HG03039 (cell line): ENCODE results near the gene ZNF540.
"Not testable (repeated sequence)": the region's sequence is repeated elsewhere in the genome, so short reads cannot be mapped to it uniquely, and the experiment has no call there.

ENCODE experiments used
- ATAC-seq: cut with Tn5 transposase; IDR thresholded peaks from one replicate; pipeline ENCODE4 v1.9.1; 2021; ENCODE audit warnings: mild to moderate bottlenecking, moderate library complexity; ENCODE audit not compliant: unreplicated experiment

Gene ZNF540

GRCh38 chr19:37594304-37594981 lies at the start of gene ZNF540, which contains the start of gene ZNF571:
TSS of gene ZNF540 (plus strand) at chr19:37594876. CDS start at chr19:37598448, 3,572 bp downstream.
TSS of gene ZNF571 (minus strand) at chr19:37594792. CDS start at chr19:37586676, 8,116 bp downstream.
- peak; percentile 89 for ATAC-seq

GRCh38 chr19:37551129-37551993 lies 43.3 kb upstream of the ZNF540 start:
- no peak for ATAC-seq

DNA sequence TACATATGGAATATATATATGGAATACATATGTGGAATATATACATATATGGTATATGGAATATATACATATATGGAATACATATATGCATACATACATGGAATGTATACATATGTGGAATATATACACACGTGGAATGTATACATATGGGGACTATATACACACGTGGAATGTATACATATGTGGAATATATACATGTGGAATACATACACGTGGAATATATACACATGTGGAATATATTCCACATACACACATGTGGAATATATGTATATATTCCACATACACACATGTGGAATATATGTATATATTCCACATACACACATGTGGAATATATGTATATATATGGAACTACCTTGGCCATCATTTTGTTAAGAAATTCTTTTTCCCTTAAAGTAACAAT lies 31.2 kb upstream of the ZNF540 start:
- ATAC-seq, result no peak

GRCh38 chr19:37564624-37565369 lies 29.9 kb upstream of the ZNF540 start:
- no peak for ATAC-seq

DNA sequence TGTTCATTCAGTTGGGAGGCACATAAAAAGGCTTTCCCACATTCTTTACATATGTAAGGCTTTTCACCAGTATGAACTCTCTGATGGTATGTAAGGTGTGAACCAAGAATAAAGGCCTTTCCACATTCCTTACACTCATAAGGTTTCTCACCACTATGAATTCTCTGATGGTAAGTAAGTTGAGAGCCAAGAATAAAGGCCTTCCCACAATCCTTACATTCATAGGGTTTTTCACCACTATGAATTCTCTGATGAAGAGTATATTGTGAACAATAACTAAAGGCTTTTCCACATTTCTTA lies 29.4 kb upstream of the ZNF540 start:
- no peak for ATAC-seq

DNA sequence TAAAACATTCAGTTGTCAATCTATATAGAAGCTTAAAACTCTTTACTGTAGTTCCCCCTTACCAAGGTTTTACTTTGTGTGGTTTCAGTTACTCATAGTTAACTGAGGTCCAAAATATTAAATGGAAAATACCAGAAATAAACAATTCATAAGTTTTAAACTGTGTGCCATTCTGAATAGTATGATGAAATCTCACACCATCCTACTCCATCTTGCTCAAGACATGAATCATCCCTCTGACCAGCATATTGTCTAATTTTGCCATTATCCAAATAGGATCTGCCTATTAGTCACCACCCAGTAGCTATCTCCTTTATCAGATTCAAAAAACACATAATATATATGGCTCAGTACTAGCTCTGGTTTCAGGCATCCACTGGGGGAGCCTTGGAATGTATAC lies 22.5 kb upstream of the ZNF540 start:
- ATAC-seq, result no peak

- ATAC-seq, result no peak
Observed at GRCh38 chr19:37583340-37583739, 11.3 kb upstream of the ZNF540 start.

GRCh38 chr19:37593996-37594303 lies 726 bp upstream of the ZNF540 start:
- ATAC-seq, result peak; percentile 6

GRCh38 chr19:37594982-37595382 lies 306 bp downstream of the ZNF540 start:
- ATAC-seq, result peak; percentile 25

DNA sequence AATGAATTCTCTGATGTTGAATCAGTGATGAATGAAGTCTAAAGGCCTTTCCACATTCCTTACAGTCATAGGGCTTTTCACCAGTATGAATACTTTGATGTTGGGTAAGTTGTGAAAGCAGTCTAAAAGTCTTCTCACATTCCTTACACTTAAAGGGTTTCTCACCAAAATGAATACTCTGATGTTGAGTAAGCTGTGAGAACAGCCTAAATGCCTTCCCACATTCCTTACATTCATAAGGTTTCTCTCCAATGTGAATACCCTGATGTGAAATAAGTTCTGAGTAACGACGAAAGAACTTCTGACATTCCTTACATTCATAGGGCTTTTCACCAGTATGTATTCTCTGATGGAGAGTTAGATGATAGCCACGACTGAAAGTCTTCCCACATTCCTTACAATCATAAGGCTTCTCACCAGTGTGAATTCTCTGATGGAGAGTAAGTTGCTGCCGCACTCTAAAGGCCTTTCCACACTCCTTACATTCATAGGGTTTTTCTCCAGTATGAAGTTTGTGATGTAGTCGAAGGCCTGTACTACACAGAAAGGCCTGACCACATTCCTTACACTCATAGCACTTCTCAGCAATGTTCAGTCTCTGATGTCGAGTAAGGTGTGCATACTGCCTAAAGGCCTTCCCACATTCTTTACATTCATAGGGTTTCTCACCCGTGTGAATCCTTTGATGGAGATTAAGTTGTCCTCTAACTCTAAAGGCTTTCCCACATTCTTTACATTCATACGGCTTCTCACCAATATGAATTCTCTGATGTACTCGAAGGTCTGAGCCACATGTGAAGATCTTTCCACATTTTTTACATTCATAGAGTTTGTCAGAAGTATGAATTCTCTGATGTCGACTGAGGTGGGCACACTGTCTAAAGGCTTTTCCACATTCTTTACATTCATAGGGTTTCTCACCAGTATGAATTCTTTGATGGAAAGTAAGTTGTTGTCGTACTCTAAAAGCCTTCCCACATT lies 40.7 kb downstream of the ZNF540 start:
- ATAC-seq, result no peak

GRCh38 chr19:37654118-37654517 lies 59.4 kb downstream of the ZNF540 start:
- no peak for ATAC-seq

- peak; percentile 30 for ATAC-seq
Observed at GRCh38 chr19:37654629-37655300, 60.1 kb downstream of the ZNF540 start.

GRCh38 chr19:37655301-37655688 lies 60.6 kb downstream of the ZNF540 start, which contains the start of gene ZFP30:
TSS of gene ZFP30 (minus strand) at chr19:37655465. CDS start at chr19:37647822, 7,643 bp downstream.
- peak; percentile 69 for ATAC-seq

GRCh38 chr19:37655689-37656371 lies 61.2 kb downstream of the ZNF540 start:
- ATAC-seq, result peak; percentile 56

GRCh38 chr19:37657157-37657556 lies 62.5 kb downstream of the ZNF540 start:
- not testable (repeated sequence) for ATAC-seq
